Measurements from ENCODE around the gene STX19.
"Not testable (repeated sequence)": the region's sequence is repeated elsewhere in the genome, so short reads cannot be mapped to it uniquely, and the experiment has no call there.

- TF ChIP-seq CTCF (conservative IDR thresholded peaks at IDR 0.05 in 1 of 2, IDR thresholded peaks at IDR 0.05 in 1 of 2; ENCODE audit: low read depth in 1 of 2, low read length in 2 of 2); EZH2 (IDR thresholded peaks at IDR 0.05; ENCODE audit: low read length, missing control alignments): not testable (repeated sequence)
These were observed 15.9 kb upstream of the STX19 start for GRCh38 chr3:94044100-94044936.

Measured in fibroblast of lung (primary cell).